Neural cell (in vitro differentiated cells): ENCODE measurements around the gene TMOD2. TPM values are rescaled to one million over a fixed set of nuclear protein-coding genes. Genes with fewer than 3 reads are reported as not detected.

ENCODE experiments used
- H2AFZ ChIP-seq: fragments of 200-600, 300-800 bp; sonication (generic), shearing (Covaris generic); 2 replicates; pipeline ENCODE4 v1.6.0; 2014; ENCODE audit warnings: low read depth, mild to moderate bottlenecking, antibody characterized with exemption, low read length, moderate library complexity
- H3F3A ChIP-seq: fragments of 200-600 bp; shearing (Covaris generic); 2 replicates; pipeline ENCODE4 v1.6.1; 2016; ENCODE audit warnings: mild to moderate bottlenecking, moderate library complexity, mixed read lengths, antibody characterized with exemption, low read length; ENCODE audit not compliant: insufficient read depth, poor library complexity, severe bottlenecking
- H3K27ac ChIP-seq: fragments of 200-600, 300-800 bp; sonication (generic), shearing (Covaris generic); 2 replicates; pipeline ENCODE4 v1.5.1; 2014; ENCODE audit warnings: mild to moderate bottlenecking, low read length, moderate library complexity
- H3K27me3 ChIP-seq: fragments of 300-800, 200-600 bp; sonication (generic), shearing (Covaris generic); 2 replicates; pipeline ENCODE4 v1.6.0; 2014; ENCODE audit warnings: mild to moderate bottlenecking, low read depth, low read length, moderate library complexity; ENCODE audit not compliant: insufficient read depth
- H3K36me3 ChIP-seq: fragments of 300-800, 200-600 bp; sonication (generic), shearing (Covaris generic); 2 replicates; pipeline ENCODE4 v1.5.1; 2014; ENCODE audit warnings: mild to moderate bottlenecking, antibody characterized with exemption, low read length, moderate library complexity; ENCODE audit not compliant: insufficient read depth
- H3K4me2 ChIP-seq: fragments of 300-800, 200-600 bp; sonication (generic), shearing (Covaris generic); 2 replicates; pipeline ENCODE4 v1.6.0; 2014; ENCODE audit warnings: mild to moderate bottlenecking, low read length
- H3K4me3 ChIP-seq: fragments of 300-800, 200-600 bp; sonication (generic), shearing (Covaris generic); 2 replicates; pipeline ENCODE4 v1.5.1; 2014; ENCODE audit warnings: mild to moderate bottlenecking, low read length, moderate library complexity
- H3K79me2 ChIP-seq: fragments of 200-600 bp; shearing (Covaris generic); replicated peaks from 2 replicates; pipeline ENCODE4 v1.6.0; 2014; ENCODE audit warnings: mild to moderate bottlenecking, low read length, moderate library complexity; ENCODE audit not compliant: insufficient read depth
- H3K9ac ChIP-seq: fragments of 300-800, 200-600 bp; sonication (generic), shearing (Covaris generic); 2 replicates; pipeline ENCODE4 v1.6.1; 2016; ENCODE audit warnings: mild to moderate bottlenecking, low read length, mixed read lengths
- H3K9me2 ChIP-seq: fragments of 200-600 bp; shearing (Covaris generic); 2 replicates; pipeline ENCODE4 v1.6.1; 2016; ENCODE audit warnings: mild to moderate bottlenecking, low read length, mixed read lengths; ENCODE audit not compliant: insufficient read depth
- H3K9me3 ChIP-seq: fragments of 200-600, 300-800 bp; sonication (generic), shearing (Covaris generic); 2 replicates; pipeline ENCODE4 v1.6.1; 2016; ENCODE audit warnings: mild to moderate bottlenecking, mixed run types, low read length, moderate library complexity, mixed read lengths
- H4K20me1 ChIP-seq: fragments of 200-600 bp; shearing (Covaris generic); 2 replicates; pipeline ENCODE4 v1.6.1; 2016; ENCODE audit warnings: mild to moderate bottlenecking, mixed run types; ENCODE audit not compliant: insufficient read depth
- CTCF ChIP-seq: fragments of 450-650 bp; IDR thresholded peaks from 2 replicates; pipeline ENCODE4 v1.5.1; 2014; ENCODE audit warnings: antibody characterized with exemption, mild to moderate bottlenecking, moderate library complexity; ENCODE audit not compliant: poor library complexity, severe bottlenecking
- EP300 ChIP-seq: fragments of 450-650 bp; conservative IDR thresholded peaks from 2 replicates; pipeline ENCODE4 v1.6.1; 2014; ENCODE audit warnings: antibody characterized with exemption, mild to moderate bottlenecking, moderate library complexity; ENCODE audit not compliant: poor library complexity, severe bottlenecking
- EZH2 ChIP-seq: fragments of 200-600, 300-800 bp; shearing (Covaris generic), sonication (generic); IDR thresholded peaks from 2 replicates; pipeline ENCODE4 v1.6.1; 2014; ENCODE audit warnings: antibody characterized with exemption, low read length, borderline replicate concordance, mild to moderate bottlenecking; ENCODE audit not compliant: insufficient read depth, poor library complexity, severe bottlenecking
- MXI1 ChIP-seq: fragments of 450-650 bp; conservative IDR thresholded peaks from 2 replicates; pipeline ENCODE4 v1.6.1; 2014; ENCODE audit warnings: antibody characterized with exemption, mild to moderate bottlenecking; ENCODE audit not compliant: poor library complexity, severe bottlenecking
- POLR2AphosphoS5 ChIP-seq: IDR thresholded peaks from 2 replicates; pipeline ENCODE4 v1.6.1; 2012
- RAD21 ChIP-seq: fragments of 450-650 bp; conservative IDR thresholded peaks from 2 replicates; pipeline ENCODE4 v1.6.1; 2014; ENCODE audit warnings: antibody characterized with exemption, mild to moderate bottlenecking, moderate library complexity
- SMC3 ChIP-seq: fragments of 450-650 bp; conservative IDR thresholded peaks from 2 replicates; pipeline ENCODE4 v1.6.1; 2014; ENCODE audit warnings: antibody characterized with exemption, mild to moderate bottlenecking, moderate library complexity; ENCODE audit not compliant: poor library complexity
- TAF1 ChIP-seq: IDR thresholded peaks from 2 replicates; pipeline ENCODE4 v1.6.1; 2012; ENCODE audit warnings: low read depth
- polyA plus RNA-seq: library from polyadenylated mRNA; depleted of rRNA; stranded (reverse); fragments of >200 nt; gene quantifications from 2 replicates; pipeline ENCODE4 v1.2.3, GENCODE V29; 2014
- TF ChIP-seq, protein P1 (sequence below): IDR thresholded peaks from 2 replicates; pipeline ENCODE4 v1.6.1; 2012; ENCODE audit warnings: borderline replicate concordance

Gene TMOD2
- polyA plus RNA-seq, 1 donor from 2014 or later = 79.9 TPM

DNA sequence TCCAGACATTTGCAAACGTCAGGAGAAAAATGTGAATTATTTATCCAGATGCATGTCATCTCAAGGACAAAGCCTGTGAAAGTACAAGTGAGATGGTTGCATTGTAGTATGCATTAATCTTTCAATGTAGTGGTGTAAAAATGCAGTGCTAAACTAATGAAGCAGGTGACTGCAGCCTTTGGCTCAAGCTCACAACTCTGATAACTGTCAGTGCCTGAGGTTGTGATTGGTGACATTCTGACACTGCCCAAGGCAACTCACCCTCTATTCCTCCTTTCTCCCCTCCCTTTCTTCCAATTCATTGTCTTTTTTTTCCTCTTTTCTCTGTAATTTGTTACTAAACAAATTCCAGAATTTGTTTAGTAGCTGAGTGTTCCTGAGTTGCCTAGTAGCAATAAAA, 58.1 kb downstream of the TMOD2 start:
- no peaks in the 10 kb centered on the region for H3K79me2 ChIP-seq
- H3K4me2 ChIP-seq = no peak overlapping the region
- H3K9me3 ChIP-seq = no peaks in the 10 kb centered on the region
- H2AFZ ChIP-seq = no peak overlapping the region
- TF ChIP-seq EP300 (no peak), EZH2 (no peak), SMC3 (no peak), MXI1 (no peak), TAF1 (no peak), RAD21 (no peak), CTCF (no peak), POLR2AphosphoS5 (no peak)
- TF ChIP-seq, protein P1, sequence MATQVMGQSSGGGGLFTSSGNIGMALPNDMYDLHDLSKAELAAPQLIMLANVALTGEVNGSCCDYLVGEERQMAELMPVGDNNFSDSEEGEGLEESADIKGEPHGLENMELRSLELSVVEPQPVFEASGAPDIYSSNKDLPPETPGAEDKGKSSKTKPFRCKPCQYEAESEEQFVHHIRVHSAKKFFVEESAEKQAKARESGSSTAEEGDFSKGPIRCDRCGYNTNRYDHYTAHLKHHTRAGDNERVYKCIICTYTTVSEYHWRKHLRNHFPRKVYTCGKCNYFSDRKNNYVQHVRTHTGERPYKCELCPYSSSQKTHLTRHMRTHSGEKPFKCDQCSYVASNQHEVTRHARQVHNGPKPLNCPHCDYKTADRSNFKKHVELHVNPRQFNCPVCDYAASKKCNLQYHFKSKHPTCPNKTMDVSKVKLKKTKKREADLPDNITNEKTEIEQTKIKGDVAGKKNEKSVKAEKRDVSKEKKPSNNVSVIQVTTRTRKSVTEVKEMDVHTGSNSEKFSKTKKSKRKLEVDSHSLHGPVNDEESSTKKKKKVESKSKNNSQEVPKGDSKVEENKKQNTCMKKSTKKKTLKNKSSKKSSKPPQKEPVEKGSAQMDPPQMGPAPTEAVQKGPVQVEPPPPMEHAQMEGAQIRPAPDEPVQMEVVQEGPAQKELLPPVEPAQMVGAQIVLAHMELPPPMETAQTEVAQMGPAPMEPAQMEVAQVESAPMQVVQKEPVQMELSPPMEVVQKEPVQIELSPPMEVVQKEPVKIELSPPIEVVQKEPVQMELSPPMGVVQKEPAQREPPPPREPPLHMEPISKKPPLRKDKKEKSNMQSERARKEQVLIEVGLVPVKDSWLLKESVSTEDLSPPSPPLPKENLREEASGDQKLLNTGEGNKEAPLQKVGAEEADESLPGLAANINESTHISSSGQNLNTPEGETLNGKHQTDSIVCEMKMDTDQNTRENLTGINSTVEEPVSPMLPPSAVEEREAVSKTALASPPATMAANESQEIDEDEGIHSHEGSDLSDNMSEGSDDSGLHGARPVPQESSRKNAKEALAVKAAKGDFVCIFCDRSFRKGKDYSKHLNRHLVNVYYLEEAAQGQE = no peak
- H3K27me3 ChIP-seq = no peaks in the 10 kb centered on the region
- no peak overlapping the region for H3K27ac ChIP-seq
- no peaks in the 10 kb centered on the region for H3F3A ChIP-seq
- H3K4me3 ChIP-seq = no peak overlapping the region
- H3K36me3 ChIP-seq = peaks cover 6% of the 10 kb centered on the region
- H4K20me1 ChIP-seq = no peaks in the 10 kb centered on the region
- H3K9me2 ChIP-seq = no peaks in the 10 kb centered on the region
- no peak overlapping the region for H3K9ac ChIP-seq

DNA sequence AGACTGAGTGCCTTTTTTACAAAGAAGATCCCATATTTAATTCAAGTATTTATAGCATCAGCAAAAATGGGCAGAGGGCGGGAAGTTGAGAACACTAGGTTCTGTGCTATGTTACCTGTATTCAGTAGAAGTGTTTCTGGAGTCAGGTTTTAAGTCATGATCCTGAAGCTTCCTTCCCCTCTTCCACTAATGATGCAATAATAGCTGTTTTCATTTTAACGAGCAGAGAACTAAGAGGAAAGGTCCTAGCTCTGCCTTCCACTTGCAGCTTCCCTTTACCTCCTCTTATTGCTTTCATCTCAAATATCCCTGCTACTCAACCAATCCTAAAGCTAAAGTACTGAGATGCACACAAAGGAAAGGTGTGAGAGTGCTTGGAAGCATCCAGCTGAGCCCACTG, 61.2 kb downstream of the TMOD2 start:
- Histone ChIP-seq H3K9me3 (no peaks in the 10 kb centered on the region), H3K27ac (no peak overlapping the region), H3K9ac (no peak overlapping the region), H3K4me3 (no peak overlapping the region), H2AFZ (no peak overlapping the region), H4K20me1 (no peaks in the 10 kb centered on the region), H3K4me2 (no peak overlapping the region), H3F3A (no peaks in the 10 kb centered on the region), H3K27me3 (no peaks in the 10 kb centered on the region), H3K79me2 (no peaks in the 10 kb centered on the region), H3K36me3 (no peaks in the 10 kb centered on the region), H3K9me2 (no peaks in the 10 kb centered on the region)
- TF ChIP-seq, protein P1 = no peak
- TF ChIP-seq SMC3 (no peak), CTCF (no peak), MXI1 (no peak), RAD21 (no peak), TAF1 (no peak), EZH2 (no peak), POLR2AphosphoS5 (no peak), EP300 (no peak)
